B cell (primary cell): Measurements from ENCODE around the gene PFKP. TPM values are rescaled to one million over a fixed set of nuclear protein-coding genes. Genes with fewer than 3 reads are reported as not detected.
A peak's percentile ranks its signal among the peaks of the same experiment; 100 is the strongest.

Experiments
- ATAC-seq: fragments of 200-7000 bp; cut with Tn5 transposase; one replicate; pipeline ENCODE4 v1.10.0; 2021; ENCODE audit warnings: low read depth, mild to moderate bottlenecking, moderate number of reproducible peaks, moderate library complexity
- CTCF ChIA-PET: fragments of 350-600 bp; sonication (Branson Sonifier 250); formaldehyde crosslinking; loops from one replicate; lab custom pipeline; 2021; ENCODE audit warnings: antibody characterized with exemption, inconsistent platforms; lab: Charles Lee
- POLR2A ChIA-PET: fragments of 350-600 bp; sonication (Branson Sonifier 250); formaldehyde crosslinking; loops from one replicate; lab custom pipeline; 2021; ENCODE audit warnings: antibody characterized with exemption; lab: Charles Lee
- DNase-seq: peaks from one replicate; pipeline ENCODE4 v3.0.0; 2013
- H2AFZ ChIP-seq: 2 replicates; pipeline ENCODE4 v1.6.1; 2012; ENCODE audit warnings: mild to moderate bottlenecking, low read depth, low read length; ENCODE audit not compliant: insufficient read depth, poor library complexity, severe bottlenecking
- H3K27ac ChIP-seq, 2 donors: 1 replicate in 1 of 2; 2 replicates in 1 of 2; pipeline ENCODE4 v1.5.1; 2012 to 2013; ENCODE audit warnings: low read length in 2 of 2, mild to moderate bottlenecking in 2 of 2, moderate library complexity in 1 of 2
- H3K27me3 ChIP-seq, 4 experiments: fragments of 200-600 bp in 1 of 4; sonication (generic) in 1 of 4; replicated peaks in 1 of 4; 1 replicate in 2 of 4; 2 replicates in 2 of 4; pipeline versions ENCODE4 v1.6.1 to v1.7.0; 2013 to 2016; ENCODE audit warnings: low read length in 3 of 4, mild to moderate bottlenecking in 2 of 4, mixed read lengths in 1 of 4, moderate library complexity in 1 of 4; ENCODE audit not compliant: insufficient read depth in 4 of 4, control insufficient read depth in 3 of 4; ENCODE audit errors: control extremely low read depth in 1 of 4
- H3K36me3 ChIP-seq, 2 experiments: replicated peaks in 1 of 2; 1 replicate in 1 of 2; 2 replicates in 1 of 2; pipeline versions ENCODE4 v1.6.1 to v1.7.1; 2013; ENCODE audit warnings: low read length in 1 of 2; ENCODE audit not compliant: insufficient read depth in 2 of 2, control insufficient read depth in 1 of 2; ENCODE audit errors: control extremely low read depth in 1 of 2, extremely low read depth in 1 of 2
- H3K4me1 ChIP-seq, 2 donors: fragments of 200-600 bp in 1 of 2; sonication (generic) in 1 of 2; 1 replicate in 1 of 2; 2 replicates in 1 of 2; pipeline versions ENCODE4 v1.5.1 to v1.6.1; 2013 to 2017; ENCODE audit warnings: low read length in 2 of 2; ENCODE audit not compliant: control insufficient read depth in 2 of 2, insufficient read depth in 2 of 2
- H3K4me2 ChIP-seq: replicated peaks from 2 replicates; pipeline ENCODE3; 2012; ENCODE audit warnings: mild to moderate bottlenecking, low read depth, low read length; ENCODE audit not compliant: poor library complexity, severe bottlenecking
- H3K4me3 ChIP-seq, 5 experiments: fragments of 200-600 bp in 1 of 5; sonication (generic) in 1 of 5; 1 replicate in 3 of 5; 2 replicates in 2 of 5; pipeline versions ENCODE4 v1.5.1 to v1.7.0; 2011 to 2016; ENCODE audit warnings: low read length in 4 of 5, mild to moderate bottlenecking in 4 of 5, low read depth in 2 of 5, control low read depth in 1 of 5, moderate library complexity in 1 of 5; ENCODE audit not compliant: insufficient read depth in 1 of 5; ENCODE audit errors: control extremely low read depth in 1 of 5, extremely low read depth in 1 of 5
- H3K79me2 ChIP-seq: fragments of 200-600 bp; sonication (generic); one replicate; pipeline ENCODE4 v1.6.0; 2016; ENCODE audit warnings: low read length; ENCODE audit not compliant: control insufficient read depth, insufficient read depth
- H3K9ac ChIP-seq: fragments of 200-600 bp; sonication (generic); 2 replicates; pipeline ENCODE4 v1.6.1; 2017; ENCODE audit warnings: mild to moderate bottlenecking, low read length, moderate library complexity
- H3K9me3 ChIP-seq, 3 donors: one replicate each; pipeline versions ENCODE4 v1.6.1 to v1.7.1; 2013; ENCODE audit warnings: low read length in 2 of 3; ENCODE audit not compliant: control insufficient read depth in 2 of 3, insufficient read depth in 1 of 3; ENCODE audit errors: control extremely low read depth in 1 of 3
- H4K20me1 ChIP-seq: 2 replicates; pipeline ENCODE4 v1.6.0; 2012; ENCODE audit warnings: mild to moderate bottlenecking, low read length; ENCODE audit not compliant: insufficient read depth, control insufficient read depth, poor library complexity, severe bottlenecking
- H3K27ac Mint-ChIP-seq: one replicate; pipeline ENCODE4 v1.8.0; 2021; ENCODE audit warnings: mixed read lengths
- H3K27me3 Mint-ChIP-seq: one replicate; pipeline ENCODE4 v1.8.0; 2021; ENCODE audit warnings: mixed read lengths
- H3K4me1 Mint-ChIP-seq: one replicate; pipeline ENCODE4 v1.8.0; 2021; ENCODE audit warnings: mixed read lengths
- H3K4me3 Mint-ChIP-seq: one replicate; pipeline ENCODE4 v1.8.0; 2021; ENCODE audit warnings: mixed read lengths
- H3K9me3 Mint-ChIP-seq: one replicate; pipeline ENCODE4 v1.8.0; 2022; ENCODE audit warnings: mixed read lengths; ENCODE audit not compliant: insufficient read depth
- EZH2 ChIP-seq: IDR thresholded peaks from 2 replicates; pipeline ENCODE4 v1.6.1; 2012; ENCODE audit warnings: borderline replicate concordance, low read depth, mild to moderate bottlenecking, moderate library complexity, low read length; ENCODE audit not compliant: insufficient read depth, poor library complexity, severe bottlenecking
- WGBS: methylation state at CpG from one replicate; pipeline ENCODE4 v1.1.5; 2013; ENCODE audit warnings: missing lambda C conversion rate; ENCODE audit not compliant: insufficient coverage; 5-methylcytosine and 5-hydroxymethylcytosine counted together
- intact Hi-C: fragments of 100-400 bp; cut with micrococcal nuclease; formaldehyde crosslinking; loops from one replicate; pipeline ENCODE4 v1.10.0; 2022
- polyA plus RNA-seq: library from polyadenylated mRNA; depleted of rRNA; stranded (reverse); fragments of >200 nt; gene quantifications from 2 replicates; pipeline ENCODE4 v1.2.3, GENCODE V29; 2012
- total RNA-seq, 2 donors: library from RNA; stranded (reverse); fragments of 120-200 nt in 1 of 2; gene quantifications; 1 replicate in 1 of 2; 2 replicates in 1 of 2; pipeline versions ENCODE4 v1.2.3 to v1.2.4, GENCODE V29; 2013 to 2022
- TF ChIP-seq, protein P1 (sequence below): fragments of 200-600 bp; IDR thresholded peaks from one replicate; pipeline ENCODE4 v1.8.0; 2022; ENCODE audit warnings: antibody characterized with exemption, mild to moderate bottlenecking

PFKP gene
- total and polyA plus RNA-seq, 2 donors (not counting 1 experiment from before 2014, with no cell fraction given), result 41.4 to 54.3 TPM

DNA sequence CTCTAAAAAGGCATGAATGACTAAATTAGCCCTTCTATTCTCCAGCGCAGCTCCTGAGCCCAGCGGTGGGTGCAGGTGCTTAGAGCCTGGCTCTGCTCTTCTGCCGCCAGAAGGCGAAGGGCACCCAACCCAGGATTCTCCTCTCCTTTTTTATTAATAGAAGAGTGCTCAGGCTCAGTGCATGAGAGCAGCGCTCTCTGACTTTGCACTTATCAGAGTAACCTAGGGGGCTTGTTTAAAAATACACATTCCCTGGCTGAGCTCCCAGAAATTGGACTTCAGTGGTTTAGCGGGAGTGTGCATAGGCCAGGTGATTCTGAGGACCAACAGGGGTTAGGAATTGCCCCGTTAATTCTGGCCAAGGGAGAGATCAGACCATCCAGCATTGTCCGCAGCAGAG is 1.7 kb upstream of the PFKP start:
- POLR2A ChIA-PET, result no interaction called here
- Mint-ChIP-seq H3K9me3 (no peaks in the 10 kb centered on the region), H3K27ac (no peak overlapping the region), H3K27me3 (peaks cover 6% of the 10 kb centered on the region), H3K4me3 (peak overlapping the region; percentile 84), H3K4me1 (peaks cover 33% of the 10 kb centered on the region)
- no peak overlapping the region for H3K9ac ChIP-seq
- peaks cover 8 to 24% of the 10 kb centered on the region in 2 donors for H3K4me1 ChIP-seq
- peaks cover 16% of the 10 kb centered on the region for H3K79me2 ChIP-seq
- no peak for DNase-seq
- ATAC-seq, result no peak
- CTCF ChIA-PET, result no interaction called here
- H3K27ac ChIP-seq, result no peak overlapping the region
- peaks cover 11% of the 10 kb centered on the region for H4K20me1 ChIP-seq
- no peaks in the 10 kb centered on the region for H3K36me3 ChIP-seq
- no peak overlapping the region for H2AFZ ChIP-seq
- intact Hi-C loops, result no loop called here
- no peak overlapping the region for H3K4me2 ChIP-seq
- TF ChIP-seq, protein P1, sequence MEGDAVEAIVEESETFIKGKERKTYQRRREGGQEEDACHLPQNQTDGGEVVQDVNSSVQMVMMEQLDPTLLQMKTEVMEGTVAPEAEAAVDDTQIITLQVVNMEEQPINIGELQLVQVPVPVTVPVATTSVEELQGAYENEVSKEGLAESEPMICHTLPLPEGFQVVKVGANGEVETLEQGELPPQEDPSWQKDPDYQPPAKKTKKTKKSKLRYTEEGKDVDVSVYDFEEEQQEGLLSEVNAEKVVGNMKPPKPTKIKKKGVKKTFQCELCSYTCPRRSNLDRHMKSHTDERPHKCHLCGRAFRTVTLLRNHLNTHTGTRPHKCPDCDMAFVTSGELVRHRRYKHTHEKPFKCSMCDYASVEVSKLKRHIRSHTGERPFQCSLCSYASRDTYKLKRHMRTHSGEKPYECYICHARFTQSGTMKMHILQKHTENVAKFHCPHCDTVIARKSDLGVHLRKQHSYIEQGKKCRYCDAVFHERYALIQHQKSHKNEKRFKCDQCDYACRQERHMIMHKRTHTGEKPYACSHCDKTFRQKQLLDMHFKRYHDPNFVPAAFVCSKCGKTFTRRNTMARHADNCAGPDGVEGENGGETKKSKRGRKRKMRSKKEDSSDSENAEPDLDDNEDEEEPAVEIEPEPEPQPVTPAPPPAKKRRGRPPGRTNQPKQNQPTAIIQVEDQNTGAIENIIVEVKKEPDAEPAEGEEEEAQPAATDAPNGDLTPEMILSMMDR, result no peak
- TF ChIP-seq EZH2, result no peak
- WGBS, result 95% methylated on average over 4 of the region's 8 CpGs
- peaks cover 0 to 8% (median 0%) of the 10 kb centered on the region in 4 experiments for H3K27me3 ChIP-seq
- H3K9me3 ChIP-seq, result peaks cover 0 to 12% (median 0%) of the 10 kb centered on the region in 3 donors
- no peak overlapping the region for H3K4me3 ChIP-seq

DNA sequence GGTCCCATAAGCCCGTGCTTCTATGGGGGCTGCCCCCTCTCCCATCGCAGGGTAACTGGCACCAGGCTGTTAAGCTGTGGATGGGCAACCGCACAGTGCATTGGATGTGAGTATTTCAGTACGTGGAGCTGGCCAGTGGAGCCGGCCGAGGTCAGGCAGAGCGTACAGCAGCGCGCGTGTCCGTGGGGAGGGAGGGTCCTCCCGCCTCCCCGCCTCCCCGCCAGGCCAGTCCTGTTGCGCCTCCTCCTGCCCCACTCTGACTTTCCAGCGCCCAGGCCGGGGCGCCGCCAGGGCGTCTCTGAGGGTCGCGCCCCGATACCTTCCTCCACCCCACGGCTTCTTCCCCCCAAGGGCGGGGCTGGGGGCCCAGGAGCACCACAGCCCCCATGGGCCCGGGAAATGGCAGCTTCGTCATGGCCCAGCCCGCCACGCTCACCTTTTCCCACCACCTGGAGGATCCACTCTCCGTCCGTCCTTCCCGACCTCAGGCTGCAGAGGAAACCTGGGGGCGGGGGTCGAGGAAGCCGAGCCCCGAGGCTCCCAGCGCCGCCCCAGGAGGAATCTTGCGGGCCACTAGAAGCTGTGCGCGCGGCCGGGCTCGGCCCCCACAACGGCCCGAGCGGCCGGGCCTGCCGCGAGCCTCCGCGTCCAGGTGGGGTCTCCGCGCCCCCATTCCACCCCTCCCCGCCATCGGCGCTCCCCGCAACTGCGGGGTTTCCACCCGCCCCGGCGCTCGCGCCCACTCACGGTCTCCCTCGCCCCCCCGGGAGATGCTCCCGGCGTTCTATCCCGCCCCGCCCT is 831 bp upstream of the PFKP start:
- CTCF ChIA-PET, result no interaction called here
- Histone ChIP-seq H3K4me2 (peak overlapping the region; percentile 98), H3K27ac (no peak overlapping the region), H3K9ac (peak overlapping the region; percentile 93), H3K9me3 (peaks cover 0 to 12% (median 0%) of the 10 kb centered on the region in 3 donors), H4K20me1 (peaks cover 18% of the 10 kb centered on the region), H3K4me3 (peak overlapping the region in 4 of 5 experiments; percentile 76 to 95 (median 90)), H3K79me2 (peaks cover 25% of the 10 kb centered on the region), H2AFZ (peak overlapping the region; percentile 81), H3K4me1 (peaks cover 8 to 23% of the 10 kb centered on the region in 2 donors), H3K27me3 (peaks cover 0 to 8% (median 0%) of the 10 kb centered on the region in 4 experiments), H3K36me3 (no peaks in the 10 kb centered on the region)
- Mint-ChIP-seq H3K9me3 (no peaks in the 10 kb centered on the region), H3K4me1 (peaks cover 37% of the 10 kb centered on the region), H3K27ac (no peak overlapping the region), H3K27me3 (peaks cover 6% of the 10 kb centered on the region), H3K4me3 (peak overlapping the region; percentile 84)
- ATAC-seq (no peak), DNase-seq (peak; percentile 36)
- intact Hi-C loops, result no loop called here
- POLR2A ChIA-PET, result no interaction called here
- WGBS, result 14% methylated on average over 67 of the region's 71 CpGs
- TF ChIP-seq EZH2, result no peak
- TF ChIP-seq, protein P1, result no peak
